HG03460 (cell line): Measurements from ENCODE around the gene TMA16.
"Not testable (repeated sequence)": the region's sequence is repeated elsewhere in the genome, so short reads cannot be mapped to it uniquely, and the experiment has no call there.

ENCODE experiments used
- ATAC-seq: cut with Tn5 transposase; IDR thresholded peaks from one replicate; pipeline ENCODE4 v1.9.1; 2021; ENCODE audit not compliant: unreplicated experiment

TMA16 gene

DNA sequence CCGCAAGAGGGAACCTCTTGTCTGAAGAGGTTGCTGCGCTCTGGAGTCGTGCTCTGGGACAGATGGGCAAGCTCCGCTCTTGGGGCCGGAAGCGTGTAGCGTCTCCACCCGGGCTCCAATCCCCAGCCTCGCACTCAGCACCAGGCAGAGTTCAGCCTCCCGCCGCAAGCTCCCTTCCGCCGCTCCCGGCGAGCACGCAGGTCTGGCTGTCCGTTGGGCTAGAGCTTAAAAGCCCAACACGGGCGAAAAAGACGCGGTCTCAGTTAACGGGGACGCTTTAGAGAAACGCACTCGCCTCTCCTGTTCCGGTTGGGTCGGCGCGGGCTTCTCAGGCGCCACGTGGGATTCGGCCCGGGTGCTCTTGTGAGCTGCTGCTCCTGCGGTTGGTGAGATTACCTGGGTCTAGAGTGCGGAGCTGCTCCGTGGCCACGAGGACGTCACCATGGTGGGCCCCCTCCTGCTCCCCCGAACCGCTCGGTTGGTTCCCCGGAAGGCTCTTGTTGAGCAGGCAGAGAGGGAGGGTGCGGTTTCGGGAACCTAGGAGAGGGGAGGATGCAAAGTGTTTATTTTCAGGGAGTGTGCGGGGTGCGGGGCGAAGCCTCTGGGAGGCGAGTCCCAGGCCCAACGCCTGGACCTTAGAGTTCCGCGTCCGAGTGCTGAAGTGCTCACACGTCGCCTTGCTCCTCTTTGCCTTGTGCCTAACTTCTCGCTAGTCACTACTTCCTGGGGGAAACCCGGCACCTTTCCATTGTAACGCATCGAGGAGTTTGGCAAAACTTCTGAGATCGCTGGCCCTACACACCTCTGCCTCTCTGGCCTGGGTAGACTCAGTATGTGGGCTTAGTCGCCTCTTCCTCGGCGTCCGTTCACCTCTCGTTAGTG lies at the start of gene TMA16:
Gene TMA16 (plus strand): TSS at position 331 of the 882 bp plus-strand sequence. CDS start 112 bp downstream, at position 443.
- ATAC-seq = peak; percentile 73

DNA sequence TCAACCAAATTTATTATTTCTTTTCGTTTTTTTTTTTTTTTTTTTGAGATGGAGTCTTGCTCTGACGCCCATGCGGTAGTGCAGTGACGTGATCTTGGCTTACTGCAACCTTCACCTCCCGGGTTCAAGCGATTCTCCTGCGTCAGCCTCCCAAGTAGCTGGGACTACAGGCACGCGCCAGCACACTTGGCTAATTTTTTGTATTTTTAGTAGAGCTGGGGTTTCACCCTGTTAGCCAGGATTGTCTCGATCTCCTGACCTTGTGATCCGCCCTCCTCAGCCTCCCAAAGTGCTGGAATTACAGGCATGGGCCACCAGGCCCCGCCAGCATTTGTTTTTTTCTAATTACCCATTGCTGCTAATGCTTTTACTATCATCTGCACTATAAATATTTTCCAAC lies 47.5 kb upstream of the TMA16 start:
- ATAC-seq = not testable (repeated sequence)

DNA sequence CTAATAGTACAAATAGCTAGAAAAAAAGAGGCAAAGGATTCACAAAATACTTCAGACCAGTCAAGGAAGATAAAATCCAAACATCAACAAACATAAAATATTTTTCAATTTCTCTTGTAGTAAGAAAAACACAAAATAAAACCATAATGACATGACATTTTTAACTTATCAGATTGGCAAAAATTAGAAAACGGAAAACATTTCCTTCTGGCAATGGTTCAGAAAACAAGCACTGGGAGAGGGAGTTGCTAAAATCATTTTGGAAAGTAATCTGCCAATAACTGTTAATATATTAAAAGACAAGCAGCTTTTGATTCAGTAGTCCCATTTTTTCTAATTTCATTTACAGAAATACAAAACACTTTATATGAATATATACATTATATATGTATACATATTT lies 47.0 kb upstream of the TMA16 start:
- no peak for ATAC-seq

DNA sequence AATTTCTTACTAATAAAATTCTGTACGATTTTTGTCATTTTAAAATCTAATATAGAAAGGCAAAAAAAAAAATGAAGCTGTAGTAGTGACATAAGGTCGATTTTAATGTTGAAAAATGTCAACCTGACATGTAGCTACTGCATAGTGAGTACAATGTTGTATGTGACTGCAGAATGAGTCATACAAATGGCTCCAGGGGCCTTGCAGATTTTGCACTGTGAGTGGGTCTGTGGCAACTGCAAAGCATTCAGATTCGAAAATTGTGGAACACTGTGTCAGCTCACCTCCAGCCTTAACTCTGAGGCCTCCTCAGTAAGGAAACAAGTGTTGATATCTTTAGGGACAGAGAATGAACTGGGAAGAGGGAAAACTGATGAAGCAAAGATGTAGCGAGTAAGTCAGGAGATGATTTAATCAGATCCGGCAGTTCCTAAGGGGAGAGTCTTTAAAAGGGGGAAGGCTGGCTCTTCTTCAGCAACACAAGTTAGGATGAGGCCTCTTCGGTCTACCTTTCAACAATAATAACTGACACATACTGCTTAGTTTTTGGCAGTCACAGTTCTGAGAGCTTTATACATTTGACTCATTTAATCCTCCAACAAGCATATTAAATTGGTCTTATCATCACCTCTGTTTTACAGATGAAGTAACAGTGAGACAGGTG lies 45.8 kb upstream of the TMA16 start:
- no peak for ATAC-seq

DNA sequence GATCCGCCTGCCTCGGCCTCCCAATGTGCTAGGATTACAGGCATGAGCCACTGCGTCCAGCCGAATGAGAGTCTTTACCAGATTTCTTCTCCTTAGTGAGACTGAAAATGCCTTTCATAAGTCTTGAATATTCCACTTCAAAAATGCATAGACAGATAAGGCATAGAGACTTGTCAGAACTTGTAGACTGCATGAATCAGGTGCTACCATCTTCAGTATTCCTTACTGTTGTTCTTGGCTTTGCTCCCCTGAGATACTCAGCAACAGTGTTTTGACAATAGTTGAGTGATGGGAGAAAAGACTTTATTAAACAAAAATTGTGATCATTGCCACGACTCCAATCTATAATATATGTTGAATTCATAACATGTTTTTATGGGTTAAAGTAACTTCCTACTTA lies 31.9 kb upstream of the TMA16 start:
- no peak for ATAC-seq

DNA sequence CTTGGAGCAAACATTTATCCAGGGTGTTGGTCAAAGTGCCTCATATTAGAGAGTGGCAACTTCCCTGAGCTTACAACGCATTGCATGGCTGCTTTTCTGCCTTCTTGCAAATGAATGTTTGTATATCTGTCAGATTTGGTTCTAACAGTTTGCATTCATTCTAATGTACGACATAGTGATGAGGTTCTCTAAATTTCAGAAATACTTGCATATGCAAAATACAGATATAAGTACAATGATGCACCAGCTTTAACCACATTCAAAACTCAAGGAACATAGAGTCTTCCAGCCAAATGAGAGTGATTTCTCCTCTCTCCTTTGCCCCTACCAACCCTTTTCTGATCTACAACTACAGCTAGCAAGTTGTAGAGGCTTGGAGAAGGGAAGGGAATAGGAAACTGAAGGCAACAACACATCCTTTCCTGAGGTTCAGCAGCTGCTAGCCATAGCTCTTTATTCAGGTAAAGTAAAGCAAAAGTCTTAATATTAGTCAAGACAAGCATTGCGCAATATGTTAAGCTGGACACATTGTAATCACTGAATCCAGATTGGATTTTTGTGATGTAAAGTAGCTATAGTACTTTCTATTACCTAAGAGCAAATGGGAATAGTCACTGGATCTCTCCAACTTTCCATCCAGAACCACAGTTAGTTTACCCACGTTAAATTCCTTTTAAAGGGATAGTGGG lies 27.3 kb upstream of the TMA16 start:
- ATAC-seq = no peak

DNA sequence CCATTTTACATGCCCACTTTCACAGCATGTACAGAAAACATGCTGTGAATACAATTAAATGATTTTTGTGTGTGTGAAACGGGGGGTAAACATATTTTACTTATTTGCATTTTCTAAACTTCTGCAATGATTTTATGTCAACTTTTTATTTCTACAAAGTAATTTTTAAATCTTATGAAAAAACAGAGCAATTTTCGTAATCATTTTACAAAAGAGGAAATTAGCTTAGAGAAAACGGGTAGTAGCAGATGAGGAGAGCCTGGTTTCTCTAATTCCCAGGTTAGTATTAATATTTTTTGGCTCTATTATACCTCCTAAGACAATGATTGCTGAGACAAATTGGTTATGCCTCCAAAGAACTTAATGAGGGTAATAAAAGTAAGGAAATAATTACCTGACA lies 24.1 kb upstream of the TMA16 start:
- no peak for ATAC-seq

DNA sequence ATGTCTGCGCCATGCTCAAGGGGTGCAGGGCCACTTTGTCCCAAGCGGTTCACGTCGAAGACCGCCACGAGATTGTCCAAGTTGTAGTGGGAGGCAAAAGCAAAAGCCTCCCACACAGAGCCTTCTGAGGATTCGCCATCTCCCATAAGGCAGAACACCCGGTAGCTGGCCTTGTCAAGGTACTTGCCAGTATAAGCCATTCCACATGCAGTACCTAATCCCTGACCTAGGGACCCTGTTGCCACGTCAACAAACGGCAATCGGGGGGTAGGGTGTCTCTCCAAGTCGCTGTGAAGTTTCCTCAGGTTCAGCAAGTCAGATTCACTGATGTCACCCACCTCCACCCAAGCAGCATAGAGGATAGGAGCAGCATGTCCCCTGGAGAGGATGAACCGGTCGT lies 21.4 kb upstream of the TMA16 start:
- ATAC-seq = no peak

DNA sequence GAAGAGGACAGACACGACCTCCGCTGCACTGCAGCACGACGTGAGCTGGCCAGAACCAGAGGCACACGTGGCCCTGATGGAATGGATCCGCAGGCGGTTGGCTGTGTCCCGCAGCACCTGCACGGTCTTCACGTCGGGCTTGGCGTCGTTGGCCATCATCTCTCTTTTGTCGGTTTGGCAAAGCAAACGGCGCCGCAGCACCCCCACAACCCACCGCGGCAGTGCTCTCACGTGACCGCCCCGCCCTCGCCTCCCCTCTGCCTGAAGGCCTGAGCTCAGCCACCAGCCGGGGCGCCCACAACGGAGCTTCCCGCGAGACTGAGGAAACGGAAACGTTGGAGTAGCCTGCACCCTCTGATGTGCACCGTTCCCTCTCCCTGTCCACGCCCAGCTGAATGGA lies 20.9 kb upstream of the TMA16 start, which contains the start of gene TKTL2:
Gene TKTL2 (minus strand): TSS at position 179 of the 400 bp plus-strand sequence. CDS start 20 bp downstream, at position 159.
- ATAC-seq = no peak

DNA sequence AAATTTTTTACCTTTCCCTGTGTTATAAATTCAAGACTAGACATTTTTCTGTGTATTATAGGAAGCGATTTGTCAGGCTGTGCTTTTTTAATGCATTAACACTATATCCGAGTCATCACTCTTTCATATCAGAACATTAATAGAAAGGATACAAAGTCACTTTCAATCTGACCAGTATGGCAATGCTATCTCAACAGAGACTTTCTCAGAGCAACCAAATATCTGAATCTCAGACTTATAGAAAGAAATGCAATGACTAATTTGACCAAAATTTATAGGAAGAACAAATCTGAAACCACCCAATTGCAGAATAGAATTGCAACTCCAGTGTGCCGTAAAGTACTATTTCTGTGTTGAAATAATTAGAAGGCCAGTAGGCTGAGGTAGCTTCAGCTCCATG lies 20.5 kb upstream of the TMA16 start:
- ATAC-seq = no peak

DNA sequence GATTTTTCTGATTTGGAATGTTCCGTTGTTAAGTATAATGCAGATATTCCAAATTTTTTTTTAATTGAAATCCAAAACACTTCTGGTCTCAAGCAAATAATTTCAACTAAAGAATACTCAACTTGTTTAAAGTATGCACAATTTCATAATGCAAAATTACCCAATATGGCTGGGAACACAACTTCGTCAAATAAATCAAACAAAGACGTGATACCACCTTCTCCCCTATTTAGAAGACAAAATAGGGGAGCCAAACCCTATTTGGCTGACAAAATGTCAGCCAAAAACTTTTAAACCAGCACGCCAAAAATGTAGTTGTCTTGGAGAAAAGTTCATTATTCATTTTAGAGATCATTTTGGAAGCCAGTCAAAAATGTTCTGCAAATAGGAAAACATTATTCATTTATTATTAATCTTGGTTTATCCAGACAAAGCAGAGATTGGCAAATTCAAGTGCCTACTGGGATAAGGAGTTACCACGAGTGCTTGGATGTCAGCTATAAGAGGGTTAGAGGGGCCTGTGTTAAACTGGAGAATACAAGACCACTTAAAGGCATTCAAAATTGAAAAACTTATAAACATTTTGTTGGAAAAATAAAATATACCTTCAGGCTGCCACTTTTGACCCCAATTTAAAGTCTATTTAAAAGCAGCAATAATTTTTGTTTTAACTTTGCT lies 17.6 kb upstream of the TMA16 start:
- no peak for ATAC-seq

DNA sequence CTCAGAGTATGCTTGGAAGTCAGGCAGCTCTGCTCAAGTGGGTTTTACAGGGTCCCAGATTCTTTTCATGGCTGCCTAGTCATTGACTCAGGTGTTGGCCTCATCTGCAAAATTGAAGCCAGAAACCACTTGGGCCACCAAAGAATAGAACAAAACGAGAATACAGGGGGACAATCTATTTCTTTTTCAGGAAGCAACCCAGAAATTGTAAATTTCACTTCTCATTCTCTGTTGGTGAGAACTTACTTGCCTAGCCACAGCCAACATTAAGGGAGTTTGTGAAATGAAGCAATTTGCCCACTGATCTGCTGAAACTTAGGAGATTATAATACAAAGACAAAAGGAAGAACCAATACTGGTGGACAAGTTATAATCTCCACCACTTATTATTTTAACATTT lies 12.3 kb upstream of the TMA16 start:
- ATAC-seq = peak; percentile 67

DNA sequence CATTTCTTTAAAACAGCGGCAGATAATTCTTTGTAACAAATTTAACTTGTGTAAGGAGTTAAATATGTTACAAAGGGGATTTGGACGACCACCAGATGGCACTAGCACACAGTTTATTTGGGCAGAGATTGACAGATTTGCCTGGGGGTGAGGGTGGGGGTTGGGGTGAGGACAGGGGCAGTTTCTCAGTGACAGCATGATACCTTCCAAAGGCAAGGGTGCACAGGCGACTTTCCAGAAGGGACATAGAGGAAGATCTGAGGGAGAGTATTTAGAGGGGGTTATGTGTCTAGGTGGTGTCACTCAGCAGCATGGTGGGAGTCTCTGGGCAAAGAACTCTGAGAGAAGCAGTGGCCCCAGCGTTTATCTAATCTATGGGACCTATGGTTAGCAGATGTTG lies 9.6 kb upstream of the TMA16 start:
- ATAC-seq = no peak

DNA sequence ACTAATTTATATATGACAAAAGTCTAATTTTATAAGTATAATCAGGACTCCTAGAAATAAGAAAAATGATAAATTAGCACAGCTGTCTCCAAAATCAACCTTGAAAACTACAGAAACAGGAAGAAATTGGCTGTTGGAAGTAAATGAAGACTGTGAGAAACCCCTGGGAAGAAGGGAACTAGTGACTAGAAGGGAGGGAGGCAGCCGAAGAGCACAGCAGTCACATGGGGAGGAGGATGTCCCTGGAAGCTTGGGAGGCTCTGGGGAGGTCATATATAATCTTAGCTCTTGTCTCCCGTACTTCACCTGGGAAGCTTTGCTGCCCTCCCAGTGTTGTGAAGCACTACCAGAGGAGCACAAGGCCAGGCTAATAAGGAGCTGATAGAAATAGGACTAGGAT lies 8.9 kb upstream of the TMA16 start:
- no peak for ATAC-seq

DNA sequence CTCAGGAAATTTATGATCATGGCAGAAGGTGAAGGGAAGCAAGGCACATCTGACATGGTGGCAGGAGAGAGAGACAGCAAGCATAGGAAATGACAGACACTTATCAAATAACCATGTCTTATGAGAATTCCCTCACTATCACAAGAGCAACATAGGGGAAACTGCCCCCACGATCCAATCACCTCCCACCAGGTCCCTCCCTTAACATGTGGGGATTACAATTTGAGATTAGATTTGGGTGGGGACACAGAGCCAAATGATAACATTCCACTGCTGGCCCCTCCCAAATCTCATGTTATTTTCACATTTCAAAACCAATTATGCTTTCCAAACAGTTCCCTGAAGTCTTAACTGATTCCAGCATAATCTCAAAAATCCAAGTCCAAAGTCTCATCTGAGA lies 8.2 kb upstream of the TMA16 start:
- no peak for ATAC-seq

DNA sequence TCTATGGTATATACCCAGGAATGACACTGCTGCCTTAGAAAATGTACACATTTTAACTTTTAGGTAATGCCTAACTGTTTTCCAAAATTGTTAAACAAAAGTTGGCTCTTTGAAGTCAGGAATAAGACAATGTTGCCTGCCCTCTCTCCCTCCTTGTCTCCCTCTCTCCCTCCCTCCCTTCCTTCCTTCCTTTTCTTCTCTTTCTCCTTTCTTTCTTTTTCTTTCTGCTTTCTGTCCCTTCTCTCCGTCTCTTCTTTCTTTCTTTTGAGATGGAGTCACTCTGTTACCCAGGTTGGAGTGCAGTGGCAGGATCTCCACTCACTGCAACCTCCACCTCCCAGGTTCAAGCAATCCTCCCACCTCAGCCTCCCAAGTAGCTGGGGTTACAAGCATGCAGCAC lies 4.6 kb upstream of the TMA16 start:
- ATAC-seq = no peak

DNA sequence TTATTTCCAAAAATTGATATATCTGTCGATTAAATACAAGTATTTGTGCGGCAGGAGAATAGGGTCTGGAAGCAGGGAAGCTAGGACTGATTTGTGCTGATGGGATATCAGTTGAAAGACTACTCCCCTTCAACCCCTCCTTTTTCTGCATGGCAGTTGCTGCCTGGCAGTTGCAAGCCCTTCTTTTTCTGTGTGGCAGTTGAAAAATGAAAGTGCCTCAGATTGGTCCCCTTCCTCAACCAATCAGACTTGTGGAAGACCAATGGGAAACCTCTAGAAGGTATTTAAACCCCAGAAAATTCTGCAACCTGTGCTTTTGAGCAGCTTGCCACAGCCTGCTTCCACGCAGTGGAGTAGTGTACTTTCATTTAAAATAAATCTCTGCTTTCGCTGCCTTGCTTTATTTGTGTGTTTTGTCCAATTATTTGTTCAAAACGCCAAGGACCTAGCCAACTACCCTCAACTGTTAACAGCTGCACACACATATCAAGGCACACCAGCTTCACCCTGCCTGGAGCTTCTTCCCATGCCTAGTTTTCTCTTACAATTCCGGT lies 1.5 kb upstream of the TMA16 start:
- ATAC-seq = no peak

DNA sequence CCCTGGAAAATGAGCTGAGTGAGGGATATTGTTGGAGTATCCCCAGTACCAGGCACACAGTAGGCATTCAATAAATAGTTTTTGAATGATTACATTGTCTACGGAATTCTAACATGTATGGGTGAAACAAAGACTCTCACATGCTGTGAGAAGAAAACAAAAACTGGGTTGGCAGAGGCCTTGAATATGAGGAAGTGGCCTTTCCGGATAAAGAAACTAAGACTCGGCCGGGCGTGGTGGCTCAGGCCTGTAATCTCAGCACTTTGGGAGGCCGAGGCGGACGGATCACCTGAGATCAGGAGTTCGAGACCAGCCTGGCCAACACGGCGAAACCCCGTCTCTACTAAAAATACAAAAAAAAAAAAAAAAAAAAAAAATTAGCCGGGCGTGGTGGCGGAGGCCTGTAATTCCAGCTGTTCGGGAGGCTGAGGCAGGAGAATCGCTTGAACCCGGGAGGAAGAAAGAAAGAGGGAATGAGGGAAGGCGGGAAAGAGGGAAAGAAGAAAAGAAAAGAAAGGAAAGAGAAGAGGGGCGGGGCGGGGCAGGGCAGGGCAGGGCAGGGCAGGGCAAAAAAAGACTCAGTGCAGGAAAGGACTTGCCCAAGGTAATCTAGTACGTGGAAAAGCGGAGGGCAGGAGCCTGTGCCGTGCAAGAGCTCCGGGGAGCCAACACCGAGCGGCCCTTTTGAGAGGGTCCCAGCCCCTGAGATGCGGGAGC lies 689 bp upstream of the TMA16 start:
- peak; percentile 17 for ATAC-seq

DNA sequence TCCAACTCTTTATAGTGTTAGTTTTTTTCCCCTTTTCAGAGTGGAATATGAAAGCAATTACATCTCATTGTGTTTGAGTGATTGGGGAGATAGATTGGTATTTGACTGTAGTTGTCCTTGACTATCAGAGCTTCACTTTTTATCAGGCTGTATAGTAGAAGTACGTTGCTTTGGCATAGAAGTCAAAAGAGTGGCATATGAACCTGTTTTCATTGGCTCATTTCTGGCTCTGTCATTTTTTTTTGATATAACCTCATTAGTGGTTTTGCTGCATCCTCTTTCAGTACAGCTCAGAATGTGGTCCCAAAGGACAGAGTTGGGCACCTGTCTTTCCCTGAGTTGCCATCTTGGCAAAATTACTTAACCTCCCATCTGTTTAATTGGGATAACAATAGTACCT lies 1.4 kb downstream of the TMA16 start:
- peak; percentile 27 for ATAC-seq

DNA sequence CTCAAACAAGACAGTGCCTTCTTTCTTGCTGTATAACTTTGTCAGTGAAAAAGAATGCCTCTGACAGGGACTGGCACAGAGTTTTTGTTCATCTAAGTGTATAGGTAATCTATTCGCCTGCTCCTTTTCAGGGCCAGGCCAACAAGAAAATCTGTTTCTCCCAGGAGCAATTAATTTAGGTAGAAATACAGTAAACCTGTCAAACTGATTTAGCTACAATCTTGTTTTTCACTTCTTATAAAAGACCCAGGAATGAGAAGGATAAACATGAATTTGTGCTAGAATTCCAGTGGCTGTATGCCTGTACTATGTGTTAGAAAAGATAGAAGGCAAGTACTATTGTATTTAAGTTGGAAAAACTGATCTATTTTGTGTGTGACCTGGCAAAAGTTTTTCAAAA lies 6.1 kb downstream of the TMA16 start:
- no peak for ATAC-seq
